GM23338 (cell line): ENCODE data around the gene ARSB.

Experiments
- CREB1 ChIP-seq: fragments of 250-450 bp; sonication (Bioruptor Pico); IDR thresholded peaks from 2 replicates; pipeline ENCODE4 v1.5.0; 2020; ENCODE audit warnings: low read depth, mild to moderate bottlenecking, moderate library complexity
- CTCF ChIP-seq, 2 experiments: fragments of 200-600 bp in 1 of 2; sonication (generic) in 1 of 2; conservative IDR thresholded peaks; 2 replicates each; pipeline versions ENCODE4 v1.5.1 to v1.6.1; 2016 to 2017; ENCODE audit warnings: antibody characterized with exemption in 2 of 2, low read depth in 2 of 2, mild to moderate bottlenecking in 2 of 2, moderate library complexity in 1 of 2
- ETS1 ChIP-seq: IDR thresholded peaks from 2 replicates; pipeline ENCODE4 v1.6.1; 2016; ENCODE audit warnings: antibody characterized with exemption
- EZH2 ChIP-seq: fragments of 200-600 bp; sonication (generic); IDR thresholded peaks from one replicate; pipeline ENCODE4 v1.8.0; 2017; ENCODE audit warnings: antibody characterized with exemption, mild to moderate bottlenecking, low read depth; ENCODE audit not compliant: unreplicated experiment
- EZH2phosphoT487 ChIP-seq: fragments of 200-600 bp; sonication (generic); IDR thresholded peaks from one replicate; pipeline ENCODE4 v1.8.1; 2018; ENCODE audit warnings: antibody characterized with exemption; ENCODE audit not compliant: unreplicated experiment
- NANOG ChIP-seq: IDR thresholded peaks from 2 replicates; pipeline ENCODE4 v1.6.1; 2016; ENCODE audit warnings: antibody characterized with exemption, borderline replicate concordance
- POLR2AphosphoS5 ChIP-seq: IDR thresholded peaks from 2 replicates; pipeline ENCODE4 v1.6.1; 2016; ENCODE audit warnings: antibody characterized with exemption, low read depth
- STAT1 ChIP-seq: IDR thresholded peaks from one replicate; pipeline ENCODE4 v1.6.1; 2016; ENCODE audit warnings: antibody characterized with exemption; ENCODE audit not compliant: unreplicated experiment
- ZNF331 ChIP-seq: fragments of 250-450 bp; sonication (Bioruptor Pico); IDR thresholded peaks from 2 replicates; pipeline ENCODE4 v1.5.0; 2020; ENCODE audit warnings: low read depth, mild to moderate bottlenecking, moderate library complexity

GRCh38 chr5:78766412-78766762, 218.7 kb downstream of the ARSB start:
- TF ChIP-seq EZH2phosphoT487 (no peak), POLR2AphosphoS5 (no peak), CREB1 (CRISPR knock-in tag) (no peak), CTCF (conservative IDR thresholded peaks at IDR 0.05; ENCODE audit: low read depth in 2 of 2) (no peak), EZH2 (no peak), ETS1 (no peak), STAT1 (no peak), ZNF331 (CRISPR knock-in tag) (no peak), NANOG (no peak)
